ENCODE data around the gene EFHD2. TPM values are rescaled to one million over a fixed set of nuclear protein-coding genes. Genes with fewer than 3 reads are reported as not detected.

The EFHD2 gene
- total RNA-seq, 1 experiment from 2014 or later = 29.5 TPM

- Mint-ChIP-seq H3K36me3 (ENCODE audit: insufficient read depth, unreplicated experiment) (no peaks in the 10 kb centered on the region), H3K4me1 (ENCODE audit: low read depth, unreplicated experiment) (no peaks in the 10 kb centered on the region), H3K27ac (ENCODE audit: unreplicated experiment) (no peak overlapping the region), H3K27me3 (ENCODE audit: insufficient read depth, unreplicated experiment) (no peaks in the 10 kb centered on the region), H3K9me3 (ENCODE audit: unreplicated experiment) (no peaks in the 10 kb centered on the region), H3K4me3 (ENCODE audit: unreplicated experiment) (no peak overlapping the region)
- H3K9me3 ChIP-seq = no peaks in the 10 kb centered on the region
- intact Hi-C loops (cut with micrococcal nuclease; ENCODE audit: unreplicated experiment) = no loop called here
- CTCF ChIA-PET = interaction anchor here (0.7 kb wide), 1 partner anchor 24 kb away, joined by 3 read pairs; no protein-coding TSS in a partner anchor
- H3K36me3 ChIP-seq (ENCODE audit: control insufficient read depth, insufficient read depth, low read length) = peaks cover 1% of the 10 kb centered on the region; the same call in 1 of the 2 replicates
- H3K4me1 ChIP-seq = peaks cover 8% of the 10 kb centered on the region
- no peak overlapping the region for H3K4me3 ChIP-seq (ENCODE audit: low read depth, low read length)
- POLR2A ChIA-PET = no interaction called here
- BruUV-seq (replicated peaks) = no TSS peak
- TF ChIP-seq CTCF (IDR thresholded peaks at IDR 0.05; ENCODE audit: insufficient read depth in 1 of 2, low read depth in 1 of 2, low read length in 1 of 2, severe bottlenecking in 1 of 2, unreplicated experiment in 1 of 2) = no peak
- no peaks in the 10 kb centered on the region for H3K27me3 ChIP-seq (replicated peaks; ENCODE audit: control insufficient read depth, insufficient read depth, low read length)
- DNase-seq = no peak
Observed at GRCh38 chr1:15418806-15419515, 9.3 kb downstream of the EFHD2 start.

GRCh38 chr1:15420853-15421465, 11.3 kb downstream of the EFHD2 start:
- no peak for DNase-seq
- Histone ChIP-seq H3K4me3 (ENCODE audit: low read depth, low read length) (no peak overlapping the region), H3K27me3 (replicated peaks; ENCODE audit: control insufficient read depth, insufficient read depth, low read length) (no peaks in the 10 kb centered on the region), H3K36me3 (ENCODE audit: control insufficient read depth, insufficient read depth, low read length) (peaks cover 1% of the 10 kb centered on the region; the same call in 1 of the 2 replicates), H3K4me1 (peaks cover 15% of the 10 kb centered on the region), H3K9me3 (no peaks in the 10 kb centered on the region)
- Mint-ChIP-seq H3K4me3 (ENCODE audit: unreplicated experiment) (no peak overlapping the region), H3K27me3 (ENCODE audit: insufficient read depth, unreplicated experiment) (no peaks in the 10 kb centered on the region), H3K36me3 (ENCODE audit: insufficient read depth, unreplicated experiment) (no peaks in the 10 kb centered on the region), H3K9me3 (ENCODE audit: unreplicated experiment) (no peaks in the 10 kb centered on the region), H3K27ac (ENCODE audit: unreplicated experiment) (no peak overlapping the region), H3K4me1 (ENCODE audit: low read depth, unreplicated experiment) (peaks cover 9% of the 10 kb centered on the region)
- intact Hi-C loops (cut with micrococcal nuclease; ENCODE audit: unreplicated experiment) = no loop called here
- TF ChIP-seq CTCF (IDR thresholded peaks at IDR 0.05; ENCODE audit: insufficient read depth in 1 of 2, low read depth in 1 of 2, low read length in 1 of 2, severe bottlenecking in 1 of 2, unreplicated experiment in 1 of 2) = no peak
- no TSS peak for BruUV-seq (replicated peaks)
- ChIA-PET POLR2A (no interaction called here), CTCF (no interaction called here)

- H3K36me3 Mint-ChIP-seq (ENCODE audit: insufficient read depth, unreplicated experiment) = no peaks in the 10 kb centered on the region
- POLR2A ChIA-PET = no interaction called here
Observed at GRCh38 chr1:15422871-15423270, 13.2 kb downstream of the EFHD2 start.

More at GRCh38 chr1:15422871-15423270, 13.2 kb downstream of the EFHD2 start:
- peaks cover 1% of the 10 kb centered on the region; the same call in 1 of the 2 replicates for H3K36me3 ChIP-seq (ENCODE audit: control insufficient read depth, insufficient read depth, low read length)
- no peaks in the 10 kb centered on the region for H3K9me3 ChIP-seq
- H3K27ac Mint-ChIP-seq (ENCODE audit: unreplicated experiment) = no peak overlapping the region
- no peaks in the 10 kb centered on the region for H3K27me3 Mint-ChIP-seq (ENCODE audit: insufficient read depth, unreplicated experiment)
- no peak for DNase-seq
- H3K4me1 ChIP-seq = peaks cover 15% of the 10 kb centered on the region
- no peaks in the 10 kb centered on the region for H3K27me3 ChIP-seq (replicated peaks; ENCODE audit: control insufficient read depth, insufficient read depth, low read length)
- TF ChIP-seq CTCF (IDR thresholded peaks at IDR 0.05; ENCODE audit: insufficient read depth in 1 of 2, low read depth in 1 of 2, low read length in 1 of 2, severe bottlenecking in 1 of 2, unreplicated experiment in 1 of 2) = no peak
- no TSS peak for BruUV-seq (replicated peaks)
- H3K4me3 Mint-ChIP-seq (ENCODE audit: unreplicated experiment) = no peak overlapping the region
- H3K4me3 ChIP-seq (ENCODE audit: low read depth, low read length) = no peak overlapping the region
- H3K4me1 Mint-ChIP-seq (ENCODE audit: low read depth, unreplicated experiment) = peaks cover 9% of the 10 kb centered on the region
- intact Hi-C loops (cut with micrococcal nuclease; ENCODE audit: unreplicated experiment) = no loop called here
- CTCF ChIA-PET = no interaction called here
- H3K9me3 Mint-ChIP-seq (ENCODE audit: unreplicated experiment) = no peaks in the 10 kb centered on the region

Data from Caco-2 (cell line).